ENCODE data around the gene KIF6.

KIF6 gene

DNA sequence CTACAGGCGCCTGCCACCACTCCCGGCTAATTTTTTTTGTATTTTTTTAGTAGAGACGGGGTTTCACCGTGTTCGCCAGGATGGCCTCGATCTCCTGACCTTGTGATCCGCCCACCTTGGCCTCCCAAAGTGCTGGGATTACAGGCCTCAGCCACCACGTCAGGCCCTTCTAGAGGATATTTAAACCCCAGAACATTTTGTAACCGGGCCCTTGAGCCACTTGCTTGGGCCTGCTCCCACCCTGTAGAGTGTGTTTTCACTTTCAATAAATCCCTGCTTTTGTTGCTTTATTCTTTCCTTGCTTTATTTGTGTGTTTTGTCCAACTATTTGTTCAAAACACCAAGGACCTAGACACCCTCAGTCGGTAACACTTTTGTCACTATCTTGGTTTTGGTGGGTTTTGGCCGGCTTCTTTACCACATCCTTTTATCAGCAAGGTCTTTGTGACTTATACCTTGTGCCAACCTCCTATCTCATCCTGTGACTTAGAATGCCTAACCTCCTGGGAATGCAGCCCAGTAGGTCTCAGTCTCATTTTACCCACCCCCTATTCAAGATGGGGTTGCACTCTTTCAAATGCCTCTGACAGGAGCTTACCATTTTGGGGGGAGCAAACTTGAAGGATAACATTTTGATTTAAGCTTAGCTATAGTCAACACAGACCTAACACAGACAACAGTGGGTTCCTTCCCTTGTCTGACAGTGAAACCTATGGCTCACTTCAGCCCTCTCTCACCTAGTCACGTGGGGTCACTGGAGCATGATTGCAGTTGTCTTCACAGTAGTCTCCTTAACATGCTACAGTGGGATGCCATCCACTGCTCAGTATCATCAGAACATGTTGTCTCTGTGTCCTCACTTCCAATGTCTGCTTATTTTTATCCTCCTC, 27.9 kb upstream of the KIF6 start:
- TF ChIP-seq GATA2 (IDR thresholded peaks at IDR 0.05; ENCODE audit: low read depth, low read length) (no peak), GATA3 (IDR thresholded peaks at IDR 0.05; ENCODE audit: low read depth, low read length) (no peak)

- TF ChIP-seq GATA2 (IDR thresholded peaks at IDR 0.05; ENCODE audit: low read depth, low read length) (no peak), GATA3 (IDR thresholded peaks at IDR 0.05; ENCODE audit: low read depth, low read length) (no peak)
Measured at GRCh38 chr6:39746795-39747194, 21.6 kb upstream of the KIF6 start.

- TF ChIP-seq GATA2 (IDR thresholded peaks at IDR 0.05; ENCODE audit: low read depth, low read length) (no peak), GATA3 (IDR thresholded peaks at IDR 0.05; ENCODE audit: low read depth, low read length) (no peak)
Measured at GRCh38 chr6:39733704-39734103, 8.5 kb upstream of the KIF6 start.

GRCh38 chr6:39731565-39731964, 6.4 kb upstream of the KIF6 start:
- TF ChIP-seq GATA2 (IDR thresholded peaks at IDR 0.05; ENCODE audit: low read depth, low read length) (no peak), GATA3 (IDR thresholded peaks at IDR 0.05; ENCODE audit: low read depth, low read length) (no peak)

- TF ChIP-seq GATA2 (IDR thresholded peaks at IDR 0.05; ENCODE audit: low read depth, low read length) (peak; percentile 35; the same call in 1 of the 2 replicates), GATA3 (IDR thresholded peaks at IDR 0.05; ENCODE audit: low read depth, low read length) (peak; percentile 44; the same call in 1 of the 2 replicates)
Measured at GRCh38 chr6:39729945-39730344, 4.7 kb upstream of the KIF6 start.

GRCh38 chr6:39725632-39725997, 407 bp upstream of the KIF6 start:
- TF ChIP-seq GATA2 (IDR thresholded peaks at IDR 0.05; ENCODE audit: low read depth, low read length) (no peak), GATA3 (IDR thresholded peaks at IDR 0.05; ENCODE audit: low read depth, low read length) (no peak)

DNA sequence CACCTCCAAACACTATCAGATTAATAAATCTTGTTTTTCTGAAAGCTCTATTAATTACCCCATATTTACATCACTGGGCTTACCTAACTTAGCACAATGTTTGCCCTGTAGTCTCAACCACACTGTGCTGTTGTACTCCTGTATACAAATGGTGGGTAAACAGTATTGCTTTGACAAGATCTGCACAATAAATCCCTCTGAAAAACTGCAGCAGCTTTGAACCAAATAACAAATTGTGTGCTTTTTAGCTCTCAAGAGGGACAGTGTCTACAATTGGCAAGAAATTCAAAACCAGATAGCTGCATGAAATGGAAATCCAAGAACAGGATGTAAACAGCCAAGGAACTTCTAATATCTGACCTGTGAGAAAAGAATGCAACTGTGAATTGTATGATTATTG, 10.4 kb downstream of the KIF6 start:
- no peak for TF ChIP-seq GATA2 (IDR thresholded peaks at IDR 0.05; ENCODE audit: low read depth, low read length)
- no peak for TF ChIP-seq GATA3 (IDR thresholded peaks at IDR 0.05; ENCODE audit: low read depth, low read length)

- no peak for TF ChIP-seq GATA3 (IDR thresholded peaks at IDR 0.05; ENCODE audit: low read depth, low read length)
- TF ChIP-seq GATA2 (IDR thresholded peaks at IDR 0.05; ENCODE audit: low read depth, low read length): no peak
Measured at GRCh38 chr6:39707962-39708683, 17.1 kb downstream of the KIF6 start.

GRCh38 chr6:39706819-39707335, 18.3 kb downstream of the KIF6 start:
- no peak for TF ChIP-seq GATA2 (IDR thresholded peaks at IDR 0.05; ENCODE audit: low read depth, low read length)
- no peak for TF ChIP-seq GATA3 (IDR thresholded peaks at IDR 0.05; ENCODE audit: low read depth, low read length)

- TF ChIP-seq GATA2 (IDR thresholded peaks at IDR 0.05; ENCODE audit: low read depth, low read length) (no peak), GATA3 (IDR thresholded peaks at IDR 0.05; ENCODE audit: low read depth, low read length) (no peak)
Measured at GRCh38 chr6:39702265-39702664, 22.9 kb downstream of the KIF6 start.

DNA sequence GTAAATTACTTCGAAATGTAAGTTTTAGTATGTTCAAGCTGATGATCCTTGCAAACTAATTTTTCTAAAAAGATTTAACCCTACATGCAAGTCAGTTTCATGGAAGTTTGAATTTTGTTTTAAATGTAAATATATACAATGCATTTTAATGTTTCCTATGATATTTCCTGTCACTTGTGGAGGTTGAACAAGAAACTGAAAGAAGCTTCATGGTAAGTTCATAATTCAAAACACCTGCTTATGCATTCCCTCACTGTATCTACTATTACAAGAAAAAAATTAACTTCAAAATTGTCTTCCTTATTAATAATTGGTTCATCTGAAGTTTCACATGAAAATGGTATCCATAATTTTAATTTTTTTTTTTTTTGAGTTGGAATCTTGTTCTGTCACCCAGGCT, 24.8 kb downstream of the KIF6 start:
- TF ChIP-seq GATA2 (IDR thresholded peaks at IDR 0.05; ENCODE audit: low read depth, low read length) (no peak), GATA3 (IDR thresholded peaks at IDR 0.05; ENCODE audit: low read depth, low read length) (no peak)

DNA sequence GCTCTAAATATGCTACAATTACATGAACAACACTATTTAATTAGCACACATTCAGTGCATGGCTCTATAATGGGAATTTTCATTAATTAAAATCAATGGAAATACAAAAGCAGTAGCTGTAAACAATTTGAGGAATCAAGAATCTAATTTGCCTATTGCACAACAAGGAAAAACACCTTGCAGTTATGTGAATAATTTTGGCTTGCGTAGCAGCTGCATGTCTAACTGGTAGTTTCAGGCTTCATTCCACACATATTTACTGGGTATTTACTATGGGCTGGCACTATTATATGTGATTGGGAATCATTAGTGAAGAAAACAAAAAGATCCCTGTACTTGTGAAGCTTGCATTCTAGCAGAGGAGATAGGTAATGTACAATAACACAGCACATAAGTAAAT, 26.4 kb downstream of the KIF6 start:
- TF ChIP-seq GATA2 (IDR thresholded peaks at IDR 0.05; ENCODE audit: low read depth, low read length) (no peak), GATA3 (IDR thresholded peaks at IDR 0.05; ENCODE audit: low read depth, low read length) (no peak)

DNA sequence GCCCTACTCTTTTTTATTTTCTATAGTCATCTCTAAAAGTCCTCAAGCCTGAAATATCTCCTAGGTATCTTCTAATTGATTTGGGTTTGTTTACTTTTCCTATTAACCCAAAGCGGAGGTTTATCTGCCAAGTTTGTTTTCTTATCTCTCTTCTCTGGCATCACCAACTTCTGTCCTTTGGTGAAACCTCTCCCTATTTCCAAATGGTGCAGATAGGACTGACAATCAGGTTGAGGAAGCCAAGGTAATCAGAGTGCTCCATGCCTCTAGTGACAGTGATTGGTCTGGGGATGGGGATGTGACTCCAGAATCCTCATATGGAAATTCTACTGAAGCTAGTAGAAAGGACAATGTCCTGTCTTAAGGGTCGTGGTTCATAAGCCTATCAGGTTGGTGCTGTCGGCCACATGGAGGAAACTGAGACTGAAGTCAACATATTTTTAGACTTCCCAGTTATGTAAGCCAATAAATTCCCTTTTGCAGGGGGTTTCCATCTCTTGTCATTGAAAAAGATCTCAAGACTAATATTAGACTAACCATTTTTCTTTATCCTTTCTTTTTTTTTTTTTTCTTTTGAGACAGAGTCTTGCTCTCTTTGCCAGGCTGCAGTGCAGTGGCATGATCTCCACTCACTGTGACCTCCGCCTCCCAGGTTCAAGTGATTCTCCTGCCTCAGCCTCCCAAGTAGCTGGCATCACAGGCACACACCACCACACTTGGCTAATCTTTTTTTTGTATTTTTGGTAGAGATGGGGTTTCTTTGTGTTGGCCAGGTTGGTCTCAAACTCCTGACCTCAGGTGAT, 28.0 kb downstream of the KIF6 start:
- TF ChIP-seq GATA2 (IDR thresholded peaks at IDR 0.05; ENCODE audit: low read depth, low read length): no peak

- TF ChIP-seq GATA2 (IDR thresholded peaks at IDR 0.05; ENCODE audit: low read depth, low read length): no peak
- TF ChIP-seq GATA3 (IDR thresholded peaks at IDR 0.05; ENCODE audit: low read depth, low read length): no peak
Measured at GRCh38 chr6:39695447-39695846, 29.8 kb downstream of the KIF6 start.

Data from SH-SY5Y (cell line).